Mesenchymal stem cell (in vitro differentiated cells and primary cell): Measurements from ENCODE around the gene STK4.
A peak's percentile ranks its signal among the peaks of the same experiment; 100 is the strongest.

Source experiments
- DNase-seq: peaks from one replicate; pipeline ENCODE4 v3.0.0-alpha.2; 2013
- H2AFZ ChIP-seq: one replicate; pipeline ENCODE4 v1.6.1; 2013; ENCODE audit warnings: low read depth, mild to moderate bottlenecking, control low read depth, inconsistent platforms, low read length, moderate library complexity
- H2AK5ac ChIP-seq: 2 replicates; pipeline ENCODE4 v1.6.1; 2013; ENCODE audit warnings: low read length, moderate library complexity, mild to moderate bottlenecking, inconsistent platforms; ENCODE audit not compliant: severe bottlenecking
- H2BK120ac ChIP-seq: one replicate; pipeline ENCODE4 v1.6.1; 2013; ENCODE audit warnings: low read depth, mild to moderate bottlenecking, inconsistent platforms, low read length, moderate library complexity
- H2BK12ac ChIP-seq, 2 experiments: one replicate each; pipeline ENCODE4 v1.6.1; 2013; ENCODE audit warnings: inconsistent platforms in 2 of 2, low read length in 2 of 2, mild to moderate bottlenecking in 2 of 2, moderate library complexity in 2 of 2, control low read depth in 1 of 2
- H2BK15ac ChIP-seq: one replicate; pipeline ENCODE4 v1.6.1; 2013; ENCODE audit warnings: mild to moderate bottlenecking, low read depth, inconsistent platforms; ENCODE audit not compliant: poor library complexity, severe bottlenecking
- H2BK5ac ChIP-seq: 2 replicates; pipeline ENCODE4 v1.6.1; 2013; ENCODE audit warnings: low read depth, mild to moderate bottlenecking, low read length, control low read depth, inconsistent platforms; ENCODE audit not compliant: poor library complexity, severe bottlenecking
- H3K14ac ChIP-seq, 2 experiments: one replicate each; pipeline ENCODE4 v1.6.1; 2013; ENCODE audit warnings: inconsistent platforms in 2 of 2, low read length in 2 of 2, control low read depth in 1 of 2, mild to moderate bottlenecking in 1 of 2, moderate library complexity in 1 of 2
- H3K18ac ChIP-seq, 2 experiments: one replicate each; pipeline ENCODE4 v1.6.1; 2013; ENCODE audit warnings: inconsistent platforms in 2 of 2, low read length in 2 of 2, control low read depth in 1 of 2, low read depth in 1 of 2, mild to moderate bottlenecking in 1 of 2
- H3K23ac ChIP-seq, 2 experiments: one replicate each; pipeline ENCODE4 v1.6.1; 2013; ENCODE audit warnings: inconsistent platforms in 2 of 2, low read length in 2 of 2, mild to moderate bottlenecking in 2 of 2, moderate library complexity in 2 of 2, control low read depth in 1 of 2
- H3K27ac ChIP-seq: 2 replicates; pipeline ENCODE4 v1.5.1; 2013; ENCODE audit warnings: mild to moderate bottlenecking, moderate library complexity, low read length, control low read depth, inconsistent platforms; ENCODE audit not compliant: poor library complexity, severe bottlenecking
- H3K27me3 ChIP-seq, 2 experiments: 2 replicates each; pipeline versions ENCODE4 v1.6.1 to v1.7.0; 2013; ENCODE audit warnings: low read length in 2 of 2, mild to moderate bottlenecking in 2 of 2, moderate library complexity in 2 of 2, control low read depth in 1 of 2, inconsistent platforms in 1 of 2; ENCODE audit not compliant: control insufficient read depth in 1 of 2, insufficient read depth in 1 of 2
- H3K36me3 ChIP-seq, 2 experiments: 2 replicates each; pipeline versions ENCODE4 v1.6.1 to v1.7.0; 2013; ENCODE audit warnings: low read length in 2 of 2, control low read depth in 1 of 2, inconsistent platforms in 1 of 2, low read depth in 1 of 2, mild to moderate bottlenecking in 1 of 2; ENCODE audit not compliant: insufficient read depth in 2 of 2, control insufficient read depth in 1 of 2
- H3K4ac ChIP-seq, 2 experiments: one replicate each; pipeline ENCODE4 v1.6.1; 2013; ENCODE audit warnings: inconsistent platforms in 2 of 2, low read length in 2 of 2, mild to moderate bottlenecking in 2 of 2, moderate library complexity in 2 of 2, control low read depth in 1 of 2, low read depth in 1 of 2
- H3K4me1 ChIP-seq: 2 replicates; pipeline ENCODE4 v1.6.1; 2013; ENCODE audit warnings: low read depth, low read length, control low read depth; ENCODE audit not compliant: control insufficient read depth, insufficient read depth
- H3K4me2 ChIP-seq: 2 replicates; pipeline ENCODE4 v1.6.1; 2013; ENCODE audit warnings: low read length, mild to moderate bottlenecking, inconsistent platforms; ENCODE audit not compliant: poor library complexity, severe bottlenecking
- H3K4me3 ChIP-seq, 2 experiments: 2 replicates each; pipeline versions ENCODE4 v1.5.1 to v1.7.0; 2013; ENCODE audit warnings: low read length in 2 of 2, mild to moderate bottlenecking in 2 of 2, control low read depth in 1 of 2, low read depth in 1 of 2; ENCODE audit not compliant: insufficient read depth in 1 of 2
- H3K79me1 ChIP-seq: replicated peaks from 2 replicates; pipeline ENCODE4 v1.6.1; 2013; ENCODE audit warnings: mild to moderate bottlenecking, control low read depth, low read length, inconsistent platforms; ENCODE audit not compliant: poor library complexity, severe bottlenecking
- H3K9ac ChIP-seq: 2 replicates; pipeline ENCODE4 v1.7.0; 2013; ENCODE audit warnings: mild to moderate bottlenecking, low read length, moderate library complexity
- H3K9me3 ChIP-seq: 2 replicates; pipeline ENCODE4 v1.7.0; 2013; ENCODE audit warnings: mild to moderate bottlenecking, low read length; ENCODE audit not compliant: control insufficient read depth
- H4K8ac ChIP-seq: one replicate; pipeline ENCODE4 v1.6.1; 2013; ENCODE audit warnings: inconsistent platforms, mild to moderate bottlenecking, low read length, moderate library complexity
- H4K91ac ChIP-seq: one replicate; pipeline ENCODE4 v1.6.1; 2013; ENCODE audit warnings: mild to moderate bottlenecking, low read length, inconsistent platforms
- WGBS: methylation state at CpG from one replicate; pipeline ENCODE4 v1.1.7; 2013; ENCODE audit warnings: mixed read lengths; 5-methylcytosine and 5-hydroxymethylcytosine counted together

STK4 gene

GRCh38 chr20:44963325-44964215 lies 2.7 kb upstream of the STK4 start:
- no peak for DNase-seq
- no peak overlapping the region for H2BK15ac ChIP-seq
- 91% methylated on average over 4 of the region's 4 CpGs for WGBS

GRCh38 chr20:44965651-44966029 lies 672 bp upstream of the STK4 start:
- peak overlapping the region in 1 of 2 experiments; percentile 98 for H3K4ac ChIP-seq
- H3K36me3 ChIP-seq: no peaks in the 10 kb centered on the region
- H3K27me3 ChIP-seq: no peaks in the 10 kb centered on the region
- no peak overlapping the region for H4K91ac ChIP-seq
- no peak overlapping the region for H3K23ac ChIP-seq
- H3K4me1 ChIP-seq: peaks cover 9% of the 10 kb centered on the region
- H2BK15ac ChIP-seq: no peak overlapping the region
- H3K9ac ChIP-seq: peak overlapping the region; percentile 97
- H3K4me3 ChIP-seq: peak overlapping the region in 1 of 2 experiments; percentile 97
- H2BK5ac ChIP-seq: no peak overlapping the region
- no peak overlapping the region for H2BK120ac ChIP-seq
- no peak overlapping the region for H3K14ac ChIP-seq
- H3K9me3 ChIP-seq: no peaks in the 10 kb centered on the region
- no peak overlapping the region for H2BK12ac ChIP-seq
- 65% methylated on average over 5 of the region's 5 CpGs for WGBS
- H3K27ac ChIP-seq: no peak overlapping the region
- no peak for DNase-seq
- H2AFZ ChIP-seq: no peak overlapping the region
- H3K79me1 ChIP-seq: peaks cover 10% of the 10 kb centered on the region
- H3K18ac ChIP-seq: peak overlapping the region in 1 of 2 experiments; percentile 99
- peak overlapping the region; percentile 86 for H3K4me2 ChIP-seq
- H4K8ac ChIP-seq: peak overlapping the region; percentile 98
- peak overlapping the region; percentile 71 for H2AK5ac ChIP-seq

More at GRCh38 chr20:44963325-44964215, 2.7 kb upstream of the STK4 start:
- Histone ChIP-seq H3K23ac (no peak overlapping the region), H3K9me3 (no peaks in the 10 kb centered on the region), H2BK120ac (no peak overlapping the region), H2BK12ac (no peak overlapping the region), H4K8ac (peak overlapping the region; percentile 4), H3K4me3 (no peak overlapping the region), H3K4ac (no peak overlapping the region), H2AK5ac (no peak overlapping the region), H3K27ac (no peak overlapping the region), H3K4me1 (peaks cover 9% of the 10 kb centered on the region), H2AFZ (no peak overlapping the region), H3K14ac (no peak overlapping the region), H3K79me1 (peaks cover 8% of the 10 kb centered on the region), H2BK5ac (no peak overlapping the region), H3K18ac (no peak overlapping the region), H3K9ac (no peak overlapping the region), H4K91ac (no peak overlapping the region), H3K36me3 (no peaks in the 10 kb centered on the region), H3K4me2 (no peak overlapping the region), H3K27me3 (no peaks in the 10 kb centered on the region)

GRCh38 chr20:44967207-44967807 lies 995 bp downstream of the STK4 start:
- Histone ChIP-seq H2BK5ac (no peak overlapping the region), H3K4me3 (peak overlapping the region; percentile 92 to 97), H2BK15ac (no peak overlapping the region), H2AK5ac (no peak overlapping the region), H3K27me3 (no peaks in the 10 kb centered on the region), H3K14ac (no peak overlapping the region), H2AFZ (no peak overlapping the region), H3K9me3 (no peaks in the 10 kb centered on the region), H3K27ac (no peak overlapping the region), H4K8ac (no peak overlapping the region), H2BK120ac (no peak overlapping the region), H3K79me1 (peaks cover 12% of the 10 kb centered on the region), H2BK12ac (no peak overlapping the region), H3K4ac (no peak overlapping the region), H4K91ac (no peak overlapping the region), H3K9ac (peak overlapping the region; percentile 97), H3K4me1 (peaks cover 7% of the 10 kb centered on the region), H3K23ac (no peak overlapping the region), H3K36me3 (peaks cover 0 to 4% of the 10 kb centered on the region in 2 experiments), H3K4me2 (peak overlapping the region; percentile 83), H3K18ac (no peak overlapping the region)
- peak; percentile 18 for DNase-seq
- WGBS: 50% methylated on average over 5 of the region's 5 CpGs

GRCh38 chr20:44969300-44969894 lies 3.1 kb downstream of the STK4 start:
- Histone ChIP-seq H2BK12ac (no peak overlapping the region), H2AFZ (no peak overlapping the region), H3K4me3 (no peak overlapping the region), H3K4me1 (peaks cover 8% of the 10 kb centered on the region), H3K36me3 (peaks cover 1 to 23% of the 10 kb centered on the region in 2 experiments), H2AK5ac (no peak overlapping the region), H2BK5ac (no peak overlapping the region), H3K9me3 (no peaks in the 10 kb centered on the region), H3K4ac (no peak overlapping the region), H4K91ac (no peak overlapping the region), H3K4me2 (no peak overlapping the region), H2BK120ac (no peak overlapping the region), H3K18ac (no peak overlapping the region), H3K79me1 (peaks cover 14% of the 10 kb centered on the region), H2BK15ac (no peak overlapping the region), H4K8ac (no peak overlapping the region), H3K9ac (no peak overlapping the region), H3K27ac (no peak overlapping the region), H3K27me3 (no peaks in the 10 kb centered on the region), H3K23ac (no peak overlapping the region), H3K14ac (no peak overlapping the region)
- DNase-seq: no peak
- WGBS: 80% methylated on average over 3 of the region's 3 CpGs
